K562 (cell line): ENCODE measurements around the gene RBPJ.

Source experiments
- BHLHE40 ChIP-seq: IDR thresholded peaks from 2 replicates; pipeline ENCODE4 v1.6.1; 2011; ENCODE audit warnings: low read length, improper control_type of control experiment
- FUS ChIP-seq: fragments of 200-400 bp; formaldehyde crosslinking; optimal IDR thresholded peaks from 2 replicates; pipeline ENCODE3; 2017; ENCODE audit warnings: low read depth, low read length
- GATA2 ChIP-seq: sonication (generic); formaldehyde crosslinking; IDR thresholded peaks from 2 replicates; pipeline ENCODE4 v1.4.0; 2020; ENCODE audit warnings: mild to moderate bottlenecking, missing genetic modification reagents
- MAFG ChIP-seq: fragments of 450-650 bp; conservative IDR thresholded peaks from 2 replicates; pipeline ENCODE4 v1.6.1; 2016; ENCODE audit warnings: missing genetic modification characterization, missing compliant biosample characterization
- MXD1 ChIP-seq: fragments of 250-450 bp; sonication (Bioruptor Pico); IDR thresholded peaks from 2 replicates; pipeline ENCODE4 v1.8.0; 2021; ENCODE audit warnings: borderline replicate concordance, mild to moderate bottlenecking, moderate library complexity; ENCODE audit not compliant: poor library complexity, severe bottlenecking
- SMAD4 ChIP-seq: fragments of 250-450 bp; sonication (Bioruptor Pico); conservative IDR thresholded peaks from 2 replicates; pipeline ENCODE4 v1.8.0; 2021; ENCODE audit warnings: inconsistent platforms, mild to moderate bottlenecking, moderate library complexity
- TEAD4 ChIP-seq, 2 experiments: sonication (generic) in 1 of 2; formaldehyde crosslinking in 1 of 2; IDR thresholded peaks; 2 replicates each; pipeline versions ENCODE4 v1.6.1 to v1.8.0; 2012 to 2022; ENCODE audit warnings: borderline replicate concordance in 1 of 2, inconsistent platforms in 1 of 2, low read length in 1 of 2, mild to moderate bottlenecking in 1 of 2, missing genetic modification reagents in 1 of 2
- ZBTB43 ChIP-seq: sonication (generic); formaldehyde crosslinking; IDR thresholded peaks from 2 replicates; pipeline ENCODE4 v1.8.0; 2023; ENCODE audit warnings: mild to moderate bottlenecking, missing genetic modification reagents
- TF ChIP-seq, protein P1 (sequence below): sonication (generic); formaldehyde crosslinking; IDR thresholded peaks from 2 replicates; pipeline ENCODE4 v1.8.0; 2022; ENCODE audit warnings: mild to moderate bottlenecking, missing genetic modification reagents, borderline replicate concordance

- no peak for TF ChIP-seq MXD1 (CRISPR knock-in tag)
- TF ChIP-seq SMAD4 (CRISPR knock-in tag), result no peak
- TF ChIP-seq GATA2 (CRISPR knock-in tag), result no peak
- TF ChIP-seq, protein P1, sequence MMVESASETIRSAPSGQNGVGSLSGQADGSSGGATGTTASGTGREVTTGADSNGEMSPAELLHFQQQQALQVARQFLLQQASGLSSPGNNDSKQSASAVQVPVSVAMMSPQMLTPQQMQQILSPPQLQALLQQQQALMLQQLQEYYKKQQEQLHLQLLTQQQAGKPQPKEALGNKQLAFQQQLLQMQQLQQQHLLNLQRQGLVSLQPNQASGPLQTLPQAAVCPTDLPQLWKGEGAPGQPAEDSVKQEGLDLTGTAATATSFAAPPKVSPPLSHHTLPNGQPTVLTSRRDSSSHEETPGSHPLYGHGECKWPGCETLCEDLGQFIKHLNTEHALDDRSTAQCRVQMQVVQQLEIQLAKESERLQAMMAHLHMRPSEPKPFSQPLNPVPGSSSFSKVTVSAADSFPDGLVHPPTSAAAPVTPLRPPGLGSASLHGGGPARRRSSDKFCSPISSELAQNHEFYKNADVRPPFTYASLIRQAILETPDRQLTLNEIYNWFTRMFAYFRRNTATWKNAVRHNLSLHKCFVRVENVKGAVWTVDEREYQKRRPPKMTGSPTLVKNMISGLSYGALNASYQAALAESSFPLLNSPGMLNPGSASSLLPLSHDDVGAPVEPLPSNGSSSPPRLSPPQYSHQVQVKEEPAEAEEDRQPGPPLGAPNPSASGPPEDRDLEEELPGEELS (CRISPR knock-in tag), result no peak
- no peak for TF ChIP-seq TEAD4 (IDR thresholded peaks at IDR 0.05; ENCODE audit: low read length)
- no peak for TF ChIP-seq TEAD4 (CRISPR knock-in tag; IDR thresholded peaks at IDR 0.05; ENCODE audit: borderline replicate concordance)
- no peak for TF ChIP-seq ZBTB43 (CRISPR knock-in tag)
- TF ChIP-seq FUS, result no peak
- no peak for TF ChIP-seq MAFG (tag)
- TF ChIP-seq BHLHE40, result no peak
Measured at GRCh38 chr4:26331380-26331950, 10.7 kb downstream of the RBPJ start.
